HG02970 (cell line): ENCODE results near the gene TP53I11.

ENCODE experiments used
- ATAC-seq: cut with Tn5 transposase; IDR thresholded peaks from one replicate; pipeline ENCODE4 v1.9.1; 2021; ENCODE audit warnings: mild to moderate bottlenecking, moderate library complexity, moderate number of reproducible peaks; ENCODE audit not compliant: unreplicated experiment, low FRiP score

The TP53I11 gene

DNA sequence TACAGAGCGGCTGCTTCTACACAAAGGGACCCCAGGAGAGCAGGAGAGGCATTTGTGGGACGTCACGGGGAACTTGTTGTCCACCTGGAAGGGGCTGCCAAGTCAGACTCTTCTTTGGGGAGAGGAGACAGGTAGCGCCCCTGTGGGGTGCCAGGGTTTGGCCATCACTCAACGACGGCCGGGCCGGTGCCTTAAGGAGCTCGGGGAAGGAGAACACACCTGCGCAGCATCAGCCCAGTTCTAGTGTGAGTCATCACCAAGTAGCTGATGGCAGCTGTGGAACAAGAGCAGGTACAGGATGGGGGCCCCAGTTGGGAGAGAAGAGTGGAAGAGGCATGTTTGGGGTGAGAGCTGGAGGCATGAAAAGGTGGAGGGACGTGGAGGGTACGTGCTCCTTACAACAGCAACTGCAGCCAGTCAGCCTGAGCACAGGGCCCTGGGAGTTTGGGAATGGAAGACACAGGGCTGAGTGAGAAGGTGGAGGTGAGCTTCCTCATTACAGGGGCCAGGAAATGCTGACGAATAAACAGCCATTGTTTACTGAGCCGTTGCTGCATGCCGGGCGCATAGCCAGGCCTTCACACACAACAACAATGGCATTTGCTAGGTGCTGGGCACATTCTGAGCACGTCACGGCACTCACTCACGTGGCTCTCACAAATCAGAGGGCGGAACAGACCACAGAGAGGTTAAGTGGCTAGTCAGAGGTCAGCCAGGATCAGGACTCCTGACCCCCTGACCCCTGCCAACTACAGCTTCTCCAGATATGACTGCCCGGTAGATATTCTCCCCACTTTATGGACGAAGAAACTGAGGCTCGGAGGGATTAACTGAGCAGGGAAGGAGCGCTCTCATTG lies 29.1 kb upstream of the TP53I11 start:
- no peak for ATAC-seq

DNA sequence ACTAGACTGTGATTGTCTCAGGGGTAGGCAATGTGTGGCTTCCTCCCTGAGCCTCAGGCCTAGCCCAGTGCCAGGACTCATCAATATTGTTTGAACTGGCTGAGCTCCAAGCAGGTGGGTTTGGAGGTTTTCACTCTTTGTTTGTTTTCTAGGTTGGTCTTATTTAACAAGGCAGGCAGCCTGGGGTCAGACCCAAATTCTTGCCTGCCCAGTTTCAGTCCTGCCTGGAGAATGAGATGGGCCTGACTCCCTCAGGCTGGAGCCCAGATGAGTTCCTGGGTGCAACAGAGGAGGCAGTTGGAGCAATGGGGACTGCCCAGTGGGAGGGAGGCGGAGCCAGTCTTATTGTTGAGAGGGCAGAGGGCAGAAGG lies 28.3 kb upstream of the TP53I11 start:
- no peak for ATAC-seq

DNA sequence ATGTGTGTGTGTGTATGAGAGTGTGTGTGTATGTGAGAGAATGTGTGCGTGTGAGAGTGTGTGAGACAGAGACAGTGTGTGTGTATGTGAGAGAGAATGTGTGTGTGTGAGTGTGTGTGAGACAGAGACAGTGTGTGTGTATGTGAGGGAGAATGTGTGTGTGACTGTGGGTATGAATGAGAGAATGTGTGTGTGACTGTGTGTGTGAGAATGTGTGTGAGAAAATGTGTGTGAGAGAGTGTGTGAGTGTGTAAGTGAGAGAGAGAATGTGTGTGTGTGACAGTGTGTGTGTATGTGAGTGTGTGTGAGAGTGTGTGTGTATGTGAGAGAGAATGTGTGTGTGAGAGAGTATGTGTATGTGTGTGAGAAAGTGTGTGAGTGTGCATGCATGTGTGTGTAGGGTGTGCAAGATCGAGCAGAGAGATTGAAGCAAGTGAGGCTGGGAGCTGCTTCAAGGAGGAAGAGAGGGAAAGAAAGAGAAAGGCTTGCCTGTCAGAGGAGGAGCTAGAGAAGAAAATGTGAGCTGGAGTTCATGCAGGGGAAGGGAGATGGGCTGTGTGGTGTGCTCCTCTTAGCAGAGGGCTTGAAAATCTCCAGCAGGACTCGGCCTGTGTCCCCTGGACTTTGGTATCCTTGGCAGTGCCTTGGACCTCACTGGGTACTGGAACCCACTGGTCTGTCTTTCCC lies 27.7 kb upstream of the TP53I11 start:
- ATAC-seq = no peak

DNA sequence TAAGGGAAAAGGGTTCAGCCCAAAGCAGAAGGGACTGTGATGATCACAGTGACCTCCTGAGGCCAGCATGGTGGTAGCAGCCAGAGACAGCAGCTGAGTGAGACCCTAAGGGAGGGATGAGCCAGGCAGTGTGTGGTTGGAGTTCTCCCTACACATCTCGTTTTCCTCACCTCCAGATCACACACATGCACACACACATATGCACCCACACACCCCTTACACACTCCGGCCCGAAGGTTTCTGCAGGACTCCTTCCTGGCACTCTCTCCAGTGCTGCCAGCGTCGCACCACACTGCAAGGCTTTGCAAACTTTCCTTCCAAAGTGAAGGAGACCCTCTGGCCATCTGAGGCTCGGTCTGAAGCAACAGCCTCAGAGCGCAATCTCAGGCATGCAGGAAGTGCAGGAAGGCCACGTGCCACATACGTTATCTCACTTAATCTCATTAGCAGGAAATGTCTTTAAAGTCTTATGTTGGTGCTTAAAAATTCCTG lies 26.9 kb upstream of the TP53I11 start:
- ATAC-seq = no peak

DNA sequence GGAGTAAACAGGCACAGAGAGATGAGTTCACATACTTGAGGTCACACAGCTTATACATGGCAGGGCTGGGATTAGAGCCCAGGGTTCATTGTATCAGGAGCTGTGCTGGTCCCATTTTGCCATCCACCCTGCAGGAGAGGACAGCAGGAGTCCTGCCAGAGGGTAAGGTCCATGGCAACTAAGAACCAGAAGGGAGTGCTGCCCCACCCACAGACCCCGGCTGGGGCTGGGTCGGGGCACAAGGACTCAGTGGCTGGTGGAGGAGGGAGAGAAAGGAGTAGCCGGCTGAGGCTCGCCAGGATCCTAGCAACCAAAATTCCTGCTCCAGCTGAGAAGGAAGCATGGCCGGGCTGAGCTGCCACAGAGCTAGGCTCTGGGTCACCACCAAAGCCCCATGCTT lies 25.9 kb upstream of the TP53I11 start:
- no peak for ATAC-seq

DNA sequence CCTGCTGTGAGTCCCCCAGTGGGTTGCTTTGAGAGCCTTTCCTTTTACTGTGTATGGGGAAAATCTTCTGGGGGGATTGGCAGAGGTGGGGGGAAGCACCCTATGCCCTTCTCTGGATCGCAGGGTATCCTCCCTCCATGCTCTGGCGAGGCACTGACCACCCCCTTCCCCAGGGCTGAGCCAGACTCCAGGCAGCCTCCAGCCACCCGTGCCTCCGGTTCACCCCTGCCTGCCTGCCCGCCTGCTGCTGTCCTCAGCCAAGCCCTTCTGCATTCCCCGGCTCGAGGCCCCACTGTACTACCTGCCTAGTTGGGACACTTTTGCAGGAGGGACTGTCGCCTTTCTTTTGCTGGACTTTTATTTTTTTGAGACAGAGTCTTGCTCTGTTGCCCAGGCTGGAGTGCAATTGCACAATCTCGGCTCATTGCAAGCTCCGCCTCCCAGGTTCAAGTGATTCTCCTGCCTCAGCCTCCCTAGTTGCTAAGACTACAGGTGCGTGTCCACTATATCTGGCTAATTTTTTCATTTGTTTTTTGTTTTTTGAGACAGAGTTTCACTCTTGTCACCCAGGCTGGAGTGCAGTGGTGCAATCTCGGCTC lies 23.8 kb upstream of the TP53I11 start:
- ATAC-seq = no peak

DNA sequence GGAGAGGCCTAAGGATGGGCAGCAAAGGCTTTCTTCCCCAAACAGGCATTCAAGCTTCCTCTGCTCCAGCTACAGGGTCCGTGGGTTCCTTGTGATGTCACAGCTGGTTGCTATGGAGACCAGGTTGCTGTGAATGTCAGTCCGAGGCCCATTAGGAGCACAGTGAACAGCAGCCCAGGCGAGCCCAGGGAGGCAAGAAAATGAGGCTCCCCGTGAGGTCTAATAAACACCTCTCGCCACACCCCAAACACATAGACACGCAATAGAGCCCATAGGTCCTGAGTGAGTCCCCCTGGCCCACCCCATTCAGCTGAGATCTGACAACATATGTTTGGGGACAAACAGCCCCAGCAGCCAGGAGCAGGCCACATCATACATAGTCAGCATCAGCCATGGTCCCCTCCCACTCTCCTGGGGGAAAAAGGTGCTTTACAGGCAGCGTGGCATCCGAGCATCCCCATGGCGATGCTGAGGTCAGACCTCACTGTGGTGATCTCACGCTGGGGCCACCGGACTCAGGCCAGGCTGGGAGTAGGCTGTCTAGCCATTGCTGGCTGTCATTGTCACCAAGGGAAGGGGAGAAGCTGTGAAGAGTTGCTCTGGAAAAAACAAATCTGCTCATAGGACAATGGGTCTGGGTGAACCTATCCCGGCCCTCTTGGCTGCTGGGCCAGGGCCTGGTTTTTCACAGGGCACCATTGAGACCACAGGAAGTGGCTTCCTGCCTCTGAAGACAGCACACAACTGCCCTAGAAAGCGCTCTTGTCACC lies 23.1 kb upstream of the TP53I11 start:
- no peak for ATAC-seq

DNA sequence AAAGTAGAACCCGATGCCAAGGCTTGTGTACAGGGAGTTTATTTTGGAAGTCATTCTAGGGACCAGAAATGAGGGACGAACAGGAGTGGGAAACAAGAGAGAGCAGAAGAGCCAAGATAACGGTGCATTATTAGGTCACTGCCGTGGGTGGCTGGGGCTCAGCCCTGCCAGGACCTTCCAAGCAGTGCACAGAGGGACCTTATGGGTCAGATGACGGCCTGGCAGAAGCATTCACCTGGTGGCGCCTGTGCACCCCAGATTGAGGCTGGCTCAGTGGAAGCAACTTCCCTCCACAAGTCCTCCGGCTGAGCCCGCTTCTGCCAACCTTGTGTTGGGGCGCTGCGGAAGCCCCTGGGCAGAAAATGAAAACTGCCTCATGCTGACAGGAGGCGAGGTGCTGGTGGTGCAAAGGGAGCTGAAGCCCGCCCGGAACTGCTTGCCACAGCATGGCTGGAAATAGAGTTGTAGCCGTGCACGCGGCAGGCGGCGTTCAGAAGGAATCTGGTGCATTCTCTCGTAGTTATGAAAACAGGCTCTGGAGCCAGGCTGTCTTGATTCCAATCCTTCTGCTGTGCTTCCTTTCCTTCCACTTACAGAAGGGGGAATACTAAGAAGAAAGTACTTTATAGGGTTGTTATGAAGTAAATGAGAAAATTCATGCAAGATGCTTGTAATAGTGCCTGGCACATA lies 22.2 kb upstream of the TP53I11 start:
- ATAC-seq = no peak

DNA sequence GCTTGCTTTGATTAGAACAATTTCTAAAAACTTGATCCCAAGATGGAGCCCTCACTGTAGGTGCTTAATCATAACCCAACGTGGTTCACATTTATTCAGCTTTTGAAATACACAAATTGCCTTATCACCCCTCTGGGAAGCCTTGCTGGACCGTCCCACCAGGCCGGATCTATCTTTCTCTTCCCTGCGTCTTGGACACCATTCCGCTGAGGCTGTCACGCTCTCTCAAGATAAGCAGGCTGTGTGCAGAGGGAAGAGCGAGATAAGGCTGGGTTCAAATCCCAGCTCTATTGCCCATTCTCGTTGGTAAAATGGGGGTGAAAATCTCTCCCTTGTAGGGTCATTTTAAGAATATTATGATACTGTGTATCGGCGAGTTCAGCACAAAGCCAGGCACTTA lies 20.5 kb upstream of the TP53I11 start:
- ATAC-seq = no peak

DNA sequence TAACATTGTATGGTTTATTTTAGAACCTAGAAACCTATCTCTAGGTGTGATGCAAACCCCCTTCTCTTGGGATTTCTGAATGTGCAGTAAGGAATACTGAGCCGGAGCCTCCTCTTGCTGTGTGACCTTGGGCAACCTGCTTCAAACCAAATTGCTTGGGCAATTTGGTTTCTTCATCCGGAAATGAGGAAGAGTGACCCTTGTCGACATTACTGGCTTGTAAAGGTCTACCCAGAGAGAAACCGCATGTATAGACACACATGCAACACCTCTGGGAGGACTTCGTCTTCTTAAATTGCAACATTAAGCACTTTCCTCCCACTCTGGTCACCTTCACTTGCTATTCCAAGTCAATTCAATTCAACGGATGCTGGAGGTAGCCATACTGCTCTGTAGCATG lies 19.6 kb upstream of the TP53I11 start:
- no peak for ATAC-seq

DNA sequence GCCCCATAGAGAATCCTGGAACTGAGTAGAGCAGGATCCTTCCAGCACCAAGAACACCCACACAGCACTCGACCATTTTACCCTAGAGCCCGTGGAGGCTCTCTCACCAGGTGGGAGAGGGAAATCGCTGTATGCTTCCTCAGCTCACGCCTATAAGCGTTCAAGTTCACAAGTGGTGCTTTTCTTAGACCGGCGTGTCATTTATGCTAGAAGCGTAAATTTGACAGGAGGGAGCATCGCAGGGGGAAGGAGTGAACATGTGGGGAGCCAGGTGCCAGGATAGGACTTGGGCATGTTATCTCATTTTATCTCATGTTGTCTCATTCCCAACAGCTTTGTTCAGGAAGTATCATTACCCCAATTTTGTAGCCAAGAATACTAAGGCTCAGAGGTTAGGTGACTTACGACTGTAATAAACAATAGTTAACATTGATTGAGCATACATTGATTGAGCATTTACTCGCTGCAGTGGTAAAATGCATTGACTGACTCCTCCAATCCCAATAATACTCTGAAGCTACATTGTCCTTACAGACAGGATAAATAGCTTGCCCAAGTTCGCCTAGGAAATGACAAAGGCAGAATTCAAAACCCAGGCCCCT lies 19.1 kb upstream of the TP53I11 start:
- no peak for ATAC-seq

DNA sequence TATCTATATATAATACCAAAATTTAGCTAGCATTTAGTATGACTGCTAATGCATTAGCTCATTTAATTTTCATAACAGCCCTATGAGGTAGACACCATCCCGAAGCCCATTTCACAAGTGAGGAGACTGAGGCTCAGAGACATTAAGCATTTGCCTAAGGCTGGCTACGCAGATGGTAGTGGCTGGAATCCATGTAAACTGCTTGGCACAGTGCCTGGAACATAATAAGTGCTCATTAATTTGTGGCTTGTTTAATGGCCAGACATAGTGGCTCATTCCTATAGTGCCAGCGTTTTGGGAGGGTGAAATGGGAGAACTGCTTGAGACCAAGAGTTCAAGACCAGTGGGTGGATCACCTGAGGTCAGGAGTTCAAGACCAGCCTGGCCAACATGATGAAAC lies 17.8 kb upstream of the TP53I11 start:
- ATAC-seq = no peak

DNA sequence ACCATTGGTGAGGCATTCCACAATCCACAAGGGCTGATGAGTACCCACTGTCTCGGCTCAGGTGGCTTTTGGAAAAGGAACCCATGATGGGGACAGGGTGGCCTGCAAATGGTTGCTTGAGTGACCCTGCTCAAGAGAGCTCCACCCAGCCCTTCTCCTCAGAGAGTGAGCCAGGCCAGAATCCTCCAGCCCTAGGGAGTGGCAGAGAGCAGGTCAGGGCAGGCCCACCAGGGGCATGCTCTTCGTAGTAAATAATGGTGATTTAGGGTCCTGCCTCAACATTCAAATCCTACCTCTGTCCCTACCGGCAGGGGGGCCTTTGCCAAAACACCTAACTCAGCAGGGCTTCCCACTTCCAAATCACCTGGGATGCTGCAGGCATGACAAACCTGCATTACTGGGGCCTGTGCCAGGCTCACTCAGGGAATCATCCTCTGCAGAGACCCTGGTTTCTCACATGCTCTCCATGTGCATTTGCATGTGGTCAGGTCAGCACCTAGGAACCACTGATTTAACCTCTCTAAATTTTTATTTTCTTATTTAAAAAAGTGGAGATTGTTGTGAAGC lies 17.3 kb upstream of the TP53I11 start:
- no peak for ATAC-seq

DNA sequence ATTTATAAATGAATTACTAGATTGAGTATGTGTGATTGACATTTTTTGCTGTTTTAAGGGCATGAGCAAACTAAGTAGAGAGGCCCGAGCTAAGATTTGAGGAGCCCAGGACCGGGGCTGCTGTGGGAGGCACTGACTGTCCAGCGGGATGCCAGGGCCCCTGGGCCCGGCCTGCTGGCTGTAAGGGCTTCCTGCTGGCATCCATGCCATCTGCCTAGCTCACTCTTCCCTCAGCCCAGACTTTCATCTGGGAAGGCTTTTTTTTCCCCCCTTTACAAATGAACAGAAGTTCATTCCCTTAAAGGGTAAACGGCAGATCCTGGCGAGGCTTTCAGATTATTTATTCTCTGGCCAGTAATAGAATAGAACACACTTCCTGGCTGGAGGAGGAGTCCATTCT lies 16.0 kb upstream of the TP53I11 start:
- ATAC-seq = no peak

DNA sequence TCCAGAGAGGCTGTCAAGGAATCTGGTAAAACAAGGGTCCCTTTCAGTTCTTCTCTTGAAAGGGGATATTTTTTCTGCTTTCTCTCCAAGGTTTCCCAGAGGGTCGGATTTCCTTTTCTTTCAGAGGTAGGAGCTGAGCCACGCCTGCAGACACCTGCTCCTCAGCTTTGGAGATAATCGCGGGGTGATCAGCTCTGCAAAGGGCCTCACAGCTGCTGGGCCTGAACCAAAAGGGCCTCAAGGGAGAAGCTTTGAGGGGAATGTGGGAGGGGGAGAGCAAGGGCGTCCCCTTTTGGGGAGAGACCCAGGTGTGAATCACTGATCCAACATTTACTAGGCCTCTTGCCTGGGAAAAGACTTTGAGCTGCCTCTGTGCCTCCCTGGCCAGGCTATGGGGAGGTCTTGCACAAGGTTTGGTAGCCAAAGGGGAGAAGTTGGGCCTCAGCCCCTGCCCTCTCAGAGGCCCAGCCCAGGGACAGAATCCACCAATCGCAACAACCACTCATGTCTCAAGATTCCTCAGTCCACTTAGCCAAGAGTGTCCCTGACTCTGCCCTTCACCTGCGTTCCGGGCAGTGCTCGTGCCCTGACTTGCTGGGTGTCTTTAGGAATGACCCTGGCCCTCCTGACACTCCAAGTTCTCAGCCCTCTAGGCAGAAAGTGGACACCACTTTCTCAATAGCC lies 14.0 kb upstream of the TP53I11 start:
- no peak for ATAC-seq

DNA sequence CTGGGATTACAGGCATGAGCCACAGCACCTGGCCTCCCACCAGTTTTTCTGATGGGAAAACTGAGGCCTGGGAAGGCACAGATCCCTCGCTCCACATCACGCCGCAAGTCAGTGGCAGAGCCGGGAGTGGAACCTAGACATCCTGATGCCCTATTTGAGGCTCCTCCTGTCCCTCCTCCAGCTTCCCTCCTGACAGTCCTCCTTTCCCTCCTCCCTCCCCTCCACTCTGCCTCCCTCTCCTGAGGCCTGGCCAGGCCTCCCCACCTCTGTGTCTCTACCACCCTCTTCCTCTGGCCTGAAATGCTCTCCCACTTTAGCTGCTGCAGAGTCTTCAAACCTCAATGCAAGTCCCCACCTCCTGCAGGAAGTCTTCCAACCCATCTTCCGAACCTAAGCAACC lies 13.3 kb upstream of the TP53I11 start:
- no peak for ATAC-seq

DNA sequence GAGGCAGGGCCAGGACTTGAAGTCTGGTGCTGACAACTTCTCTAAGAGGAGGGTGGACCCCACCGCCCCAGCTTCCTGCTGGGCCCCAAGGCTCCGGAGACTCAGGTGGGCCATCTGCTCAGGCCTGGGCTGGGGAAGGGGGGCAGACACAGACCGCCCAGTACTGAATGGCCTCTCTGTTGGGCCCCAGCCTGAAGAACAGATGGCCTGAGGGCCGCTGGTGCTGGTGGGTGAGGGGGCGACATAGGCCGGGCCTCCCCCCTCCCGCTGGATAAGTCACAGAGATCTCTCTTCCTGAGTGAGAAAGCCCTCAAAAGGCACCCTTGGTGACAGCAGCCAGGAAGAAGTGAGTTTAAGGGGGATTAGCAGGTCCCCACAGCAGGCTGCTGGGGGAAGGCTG lies 12.5 kb upstream of the TP53I11 start:
- ATAC-seq = no peak

DNA sequence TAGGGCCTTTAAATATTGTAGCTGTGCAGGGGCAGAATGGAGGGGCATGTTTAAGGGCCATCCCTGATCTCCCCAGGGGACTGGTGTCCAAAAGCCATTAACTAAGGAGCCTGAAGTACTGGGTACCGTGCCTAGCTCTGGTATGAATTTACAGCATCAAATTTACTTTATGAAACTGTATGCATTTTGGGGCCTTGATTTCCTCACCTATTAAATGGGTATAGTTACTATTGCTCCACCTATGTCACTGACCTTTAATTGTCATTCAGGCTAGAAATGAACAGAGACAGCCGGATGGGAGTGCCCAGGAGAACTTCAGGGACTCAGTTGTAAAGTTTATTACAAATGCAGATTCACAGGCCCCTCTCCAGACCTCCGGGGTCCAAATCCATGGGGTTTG lies 11.8 kb upstream of the TP53I11 start:
- no peak for ATAC-seq
